Naive thymus-derived CD4-positive, alpha-beta T cell (primary cell): Measurements from ENCODE around the gene CACNG4. TPM values are rescaled to one million over a fixed set of nuclear protein-coding genes. Genes with fewer than 3 reads are reported as not detected.

ENCODE experiments used
- ATAC-seq: fragments of 150-1000 bp; cut with Tn5 transposase; 2 replicates; pipeline ENCODE4 v1.10.0; 2021; ENCODE audit warnings: mild to moderate bottlenecking, moderate library complexity
- CTCF ChIA-PET: fragments of 350-600 bp; sonication (Branson Sonifier 250); formaldehyde crosslinking; loops from one replicate; lab custom pipeline; 2021; ENCODE audit warnings: antibody characterized with exemption; lab: Charles Lee
- POLR2A ChIA-PET: fragments of 350-600 bp; sonication (Branson Sonifier 250); formaldehyde crosslinking; loops from one replicate; lab custom pipeline; 2021; ENCODE audit warnings: antibody characterized with exemption, inconsistent platforms; lab: Charles Lee
- DNase-seq, 9 donors: peaks; one replicate each; pipeline versions ENCODE4 v3.0.0 to v3.0.0-alpha.2; 2020 to 2022; ENCODE audit warnings: mixed read lengths in 1 of 9
- H3K27ac ChIP-seq: one replicate; pipeline ENCODE4 v1.7.0; 2013; ENCODE audit warnings: mild to moderate bottlenecking, low read depth, low read length, moderate library complexity
- H3K27me3 ChIP-seq, 2 donors: one replicate each; pipeline ENCODE4 v1.7.0; 2013; ENCODE audit warnings: low read length in 2 of 2, mild to moderate bottlenecking in 2 of 2, moderate library complexity in 2 of 2; ENCODE audit not compliant: control insufficient read depth in 2 of 2, insufficient read depth in 2 of 2
- H3K36me3 ChIP-seq, 3 experiments: 1 replicate in 2 of 3; 2 replicates in 1 of 3; pipeline ENCODE4 v1.7.0; 2013; ENCODE audit warnings: low read length in 3 of 3, mild to moderate bottlenecking in 3 of 3, moderate library complexity in 1 of 3; ENCODE audit not compliant: insufficient read depth in 3 of 3, control insufficient read depth in 2 of 3
- H3K4me1 ChIP-seq, 2 donors: one replicate each; pipeline ENCODE4 v1.7.0; 2013; ENCODE audit warnings: low read length in 2 of 2, mild to moderate bottlenecking in 2 of 2, moderate library complexity in 1 of 2; ENCODE audit not compliant: control insufficient read depth in 2 of 2, insufficient read depth in 2 of 2
- H3K4me3 ChIP-seq: 2 replicates; pipeline ENCODE4 v1.7.0; 2013; ENCODE audit warnings: mild to moderate bottlenecking, low read length
- H3K9me3 ChIP-seq, 3 experiments: 1 replicate in 2 of 3; 2 replicates in 1 of 3; pipeline ENCODE4 v1.7.0; 2013; ENCODE audit warnings: low read length in 3 of 3; ENCODE audit not compliant: control insufficient read depth in 2 of 3
- H3K27ac Mint-ChIP-seq, 9 donors: one replicate each; pipeline ENCODE4 v1.8.0; 2020 to 2022; ENCODE audit warnings: mixed read lengths in 9 of 9, mild to moderate bottlenecking in 8 of 9, moderate library complexity in 5 of 9, inconsistent platforms in 2 of 9
- H3K27me3 Mint-ChIP-seq, 5 donors: one replicate each; pipeline ENCODE4 v1.8.0; 2021 to 2022; ENCODE audit warnings: mixed read lengths in 5 of 5, mild to moderate bottlenecking in 1 of 5
- H3K36me3 Mint-ChIP-seq, 5 donors: one replicate each; pipeline ENCODE4 v1.8.0; 2020 to 2022; ENCODE audit warnings: mixed read lengths in 5 of 5, mild to moderate bottlenecking in 3 of 5, inconsistent platforms in 1 of 5
- H3K4me1 Mint-ChIP-seq, 7 donors: one replicate each; pipeline ENCODE4 v1.8.0; 2020 to 2022; ENCODE audit warnings: mixed read lengths in 7 of 7, mild to moderate bottlenecking in 3 of 7, inconsistent platforms in 1 of 7
- H3K4me3 Mint-ChIP-seq, 10 donors: one replicate each; pipeline ENCODE4 v1.8.0; 2020 to 2022; ENCODE audit warnings: mild to moderate bottlenecking in 10 of 10, mixed read lengths in 10 of 10, moderate library complexity in 6 of 10, inconsistent platforms in 2 of 10
- H3K9me3 Mint-ChIP-seq, 11 donors: one replicate each; pipeline ENCODE4 v1.8.0; 2020 to 2022; ENCODE audit warnings: mixed read lengths in 11 of 11, mild to moderate bottlenecking in 4 of 11, inconsistent platforms in 1 of 11, moderate library complexity in 1 of 11
- intact Hi-C, 2 donors: fragments of 100-400 bp; cut with micrococcal nuclease; formaldehyde crosslinking; loops; one replicate each; pipeline ENCODE4 v1.15.1; 2023
- polyA plus RNA-seq, 2 donors: library from polyadenylated mRNA; unstranded; fragments of 300-500 nt; fragmentation: Illumina TruSeq; gene quantifications; one replicate each; pipeline ENCODE4 v1.2.3, GENCODE V29; 2021
- total RNA-seq, 6 experiments: library from RNA in 5 of 6; stranded (reverse) in 5 of 6; gene quantifications; 1 replicate in 5 of 6; 2 replicates in 1 of 6; pipeline ENCODE4 v1.2.3 and lab custom pipeline; 2021 to 2026

Gene CACNG4
- total and polyA plus RNA-seq, 7 experiments from 2014 or later, result not detected

DNA sequence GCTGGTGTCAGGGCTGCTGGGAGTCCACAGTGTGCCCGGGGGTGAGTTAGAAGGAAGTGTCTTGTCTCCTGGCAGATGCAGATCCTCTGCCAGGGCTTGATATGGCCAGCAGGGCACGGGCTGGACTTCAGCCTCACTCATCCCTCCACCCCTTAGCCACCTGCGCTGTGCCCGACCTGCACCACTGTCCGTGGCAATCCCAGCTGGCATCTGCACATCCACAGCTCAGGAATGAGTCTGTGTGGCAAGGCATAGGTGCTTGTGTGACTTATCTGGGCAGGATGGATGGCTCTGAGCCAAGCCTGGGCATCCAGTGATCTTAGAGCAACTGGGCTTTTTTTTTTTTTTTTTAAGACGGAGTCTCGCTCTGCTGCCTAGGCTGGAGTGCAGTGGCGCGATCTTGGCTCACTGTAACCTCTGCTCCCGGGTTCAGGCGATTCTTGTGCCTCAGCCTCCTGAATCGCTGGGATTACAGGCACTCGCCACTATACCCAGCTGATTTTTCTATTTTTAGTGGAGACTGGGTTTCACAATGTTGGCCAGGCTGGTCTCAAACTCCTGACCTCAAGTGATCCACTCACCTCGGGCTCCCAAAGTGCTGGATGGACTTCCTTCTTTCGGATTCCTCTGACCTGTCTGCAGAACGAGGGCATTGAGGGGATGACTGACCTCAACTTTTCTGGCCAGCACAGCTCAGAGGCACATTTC is 57.4 kb downstream of the CACNG4 start:
- Histone ChIP-seq H3K9me3 (no peaks in the 10 kb centered on the region), H3K27ac (no peak overlapping the region), H3K4me3 (no peak overlapping the region), H3K36me3 (no peaks in the 10 kb centered on the region), H3K4me1 (no peaks in the 10 kb centered on the region), H3K27me3 (no peaks in the 10 kb centered on the region)
- peaks cover 0 to 2% (median 0%) of the 10 kb centered on the region in 11 donors for H3K9me3 Mint-ChIP-seq
- intact Hi-C loops, result no loop called here
- H3K4me1 Mint-ChIP-seq, result no peaks in the 10 kb centered on the region
- ChIA-PET CTCF (no interaction called here), POLR2A (no interaction called here)
- H3K36me3 Mint-ChIP-seq, result no peaks in the 10 kb centered on the region
- H3K27ac Mint-ChIP-seq, result no peak overlapping the region
- no peak for ATAC-seq
- DNase-seq, result no peak
- peaks cover 0 to 4% (median 0%) of the 10 kb centered on the region in 5 donors for H3K27me3 Mint-ChIP-seq
- no peak overlapping the region for H3K4me3 Mint-ChIP-seq

DNA sequence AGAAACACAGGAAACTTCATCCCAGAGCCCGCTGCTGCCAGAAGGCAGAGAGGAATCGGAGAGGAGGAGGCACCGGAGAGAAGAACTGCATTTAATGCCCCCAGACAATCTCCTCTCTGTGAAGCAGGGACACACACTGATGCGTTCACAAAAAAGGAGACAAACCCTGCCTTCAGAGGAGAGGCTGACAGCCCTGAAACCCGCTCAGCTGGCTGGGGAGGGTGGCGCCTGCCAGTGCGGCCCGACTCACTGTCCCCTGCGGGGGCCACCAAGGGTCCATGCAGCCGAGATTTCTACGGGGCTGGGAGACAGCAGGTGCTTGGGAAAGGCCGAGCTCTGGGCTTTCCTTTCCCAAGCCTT is 57.9 kb downstream of the CACNG4 start:
- Histone ChIP-seq H3K27ac (no peak overlapping the region), H3K36me3 (no peaks in the 10 kb centered on the region), H3K4me1 (no peaks in the 10 kb centered on the region), H3K27me3 (no peaks in the 10 kb centered on the region), H3K4me3 (no peak overlapping the region), H3K9me3 (no peaks in the 10 kb centered on the region)
- ATAC-seq (no peak), DNase-seq (no peak)
- Mint-ChIP-seq H3K4me1 (no peaks in the 10 kb centered on the region), H3K27ac (no peak overlapping the region), H3K9me3 (peaks cover 0 to 2% (median 0%) of the 10 kb centered on the region in 11 donors), H3K36me3 (no peaks in the 10 kb centered on the region), H3K4me3 (no peak overlapping the region), H3K27me3 (peaks cover 0 to 4% (median 0%) of the 10 kb centered on the region in 5 donors)
- ChIA-PET CTCF (no interaction called here), POLR2A (no interaction called here)
- intact Hi-C loops, result no loop called here

DNA sequence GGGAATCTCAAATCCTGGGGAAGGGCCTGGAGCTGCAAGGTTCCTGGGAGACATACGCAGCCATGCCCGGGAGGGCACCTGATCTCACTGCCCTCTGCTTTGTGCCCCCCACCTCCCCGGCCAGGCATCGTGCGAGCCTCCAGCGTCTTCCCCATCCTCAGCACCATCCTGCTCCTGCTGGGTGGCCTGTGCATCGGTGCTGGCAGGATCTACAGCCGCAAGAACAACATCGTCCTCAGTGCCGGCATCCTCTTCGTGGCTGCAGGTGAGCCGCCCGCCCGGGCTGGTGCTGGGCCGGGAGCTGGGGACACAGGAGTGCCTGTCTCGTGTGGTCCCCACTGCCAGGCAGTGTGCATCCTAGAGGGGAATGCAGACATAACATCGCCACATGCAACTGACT is 60.2 kb downstream of the CACNG4 start:
- intact Hi-C loops, result no loop called here
- DNase-seq, result no peak
- Mint-ChIP-seq H3K27me3 (peaks cover 0 to 4% (median 0%) of the 10 kb centered on the region in 5 donors), H3K27ac (no peak overlapping the region), H3K9me3 (peaks cover 0 to 1% (median 0%) of the 10 kb centered on the region in 11 donors), H3K36me3 (no peaks in the 10 kb centered on the region), H3K4me1 (no peaks in the 10 kb centered on the region), H3K4me3 (no peak overlapping the region)
- Histone ChIP-seq H3K27ac (no peak overlapping the region), H3K9me3 (no peaks in the 10 kb centered on the region), H3K4me3 (no peak overlapping the region), H3K36me3 (no peaks in the 10 kb centered on the region), H3K4me1 (no peaks in the 10 kb centered on the region), H3K27me3 (no peaks in the 10 kb centered on the region)
- ATAC-seq, result no peak
- ChIA-PET POLR2A (no interaction called here), CTCF (no interaction called here)

- Mint-ChIP-seq H3K9me3 (no peaks in the 10 kb centered on the region), H3K27me3 (peaks cover 0 to 4% (median 0%) of the 10 kb centered on the region in 5 donors), H3K27ac (no peak overlapping the region), H3K4me3 (no peak overlapping the region), H3K4me1 (no peaks in the 10 kb centered on the region), H3K36me3 (no peaks in the 10 kb centered on the region)
- Histone ChIP-seq H3K9me3 (no peaks in the 10 kb centered on the region), H3K4me1 (no peaks in the 10 kb centered on the region), H3K27me3 (no peaks in the 10 kb centered on the region), H3K4me3 (no peak overlapping the region), H3K36me3 (no peaks in the 10 kb centered on the region), H3K27ac (no peak overlapping the region)
- POLR2A ChIA-PET, result no interaction called here
- no peak for DNase-seq
- intact Hi-C loops, result no loop called here
- CTCF ChIA-PET, result no interaction called here
- ATAC-seq, result no peak
These were observed 60.8 kb downstream of the CACNG4 start for GRCh38 chr17:67025216-67025792.

DNA sequence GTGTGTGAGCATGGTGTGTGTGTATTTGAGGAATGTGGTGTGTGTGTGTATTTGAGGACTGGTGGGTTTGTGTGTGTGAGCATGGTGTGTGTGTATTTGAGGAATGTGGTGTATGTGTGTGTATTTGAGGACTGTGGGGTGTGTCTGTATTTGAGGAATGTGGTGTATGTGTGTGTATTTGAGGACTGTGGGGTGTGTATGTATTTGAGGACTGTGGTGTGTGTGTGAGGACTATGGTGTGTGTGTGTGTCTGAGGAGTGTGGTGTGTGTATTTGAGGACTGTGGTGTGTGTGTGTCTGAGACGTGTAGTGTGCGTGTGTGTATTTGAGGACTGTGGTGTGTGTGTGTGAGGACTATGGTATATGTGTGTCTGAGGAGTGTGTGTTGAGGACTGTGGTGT is 61.8 kb downstream of the CACNG4 start:
- H3K27me3 Mint-ChIP-seq, result peaks cover 0 to 4% (median 0%) of the 10 kb centered on the region in 5 donors
- DNase-seq (no peak), ATAC-seq (no peak)
- ChIA-PET POLR2A (interaction anchor here (0.6 kb wide), 1 partner anchor 784 kb away, joined by 3 read pairs; no protein-coding TSS in a partner anchor), CTCF (no interaction called here)
- no peaks in the 10 kb centered on the region for H3K9me3 Mint-ChIP-seq
- Histone ChIP-seq H3K4me1 (no peaks in the 10 kb centered on the region), H3K36me3 (no peaks in the 10 kb centered on the region), H3K4me3 (no peak overlapping the region), H3K27me3 (no peaks in the 10 kb centered on the region), H3K27ac (no peak overlapping the region), H3K9me3 (no peaks in the 10 kb centered on the region)
- intact Hi-C loops, result no loop called here
- no peak overlapping the region for H3K27ac Mint-ChIP-seq
- H3K4me1 Mint-ChIP-seq, result no peaks in the 10 kb centered on the region
- H3K4me3 Mint-ChIP-seq, result no peak overlapping the region
- no peaks in the 10 kb centered on the region for H3K36me3 Mint-ChIP-seq

DNA sequence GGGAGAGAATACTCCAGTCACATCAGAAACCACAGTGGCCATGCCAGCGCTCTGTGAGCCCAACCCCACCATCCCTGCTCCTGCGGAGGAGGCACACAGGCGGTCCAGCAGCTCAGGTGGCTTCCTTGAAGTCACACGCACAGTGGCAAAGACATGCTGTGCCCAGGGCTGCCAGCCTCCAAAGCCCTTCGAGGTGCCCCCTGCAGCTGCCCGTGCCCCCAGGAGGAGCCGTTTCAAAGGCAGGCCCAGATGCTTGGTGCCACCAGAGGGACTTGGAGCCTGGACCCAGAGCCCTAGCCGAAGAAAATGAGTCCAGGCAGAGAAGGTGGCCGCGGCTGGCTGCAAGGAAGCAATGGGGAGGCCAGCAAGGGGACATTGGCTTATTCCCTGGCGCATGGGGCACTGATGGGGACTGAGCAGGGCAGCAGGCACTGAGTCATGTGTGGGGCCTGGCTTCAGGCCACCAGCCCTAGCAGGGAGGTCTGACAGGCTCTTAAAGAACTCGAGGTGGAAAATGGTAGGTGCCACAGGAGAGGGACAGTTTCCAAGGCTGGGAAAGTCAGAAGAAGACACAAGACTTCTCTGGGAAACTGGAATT is 62.6 kb downstream of the CACNG4 start:
- intact Hi-C loops, result no loop called here
- Histone ChIP-seq H3K4me3 (no peak overlapping the region), H3K4me1 (no peaks in the 10 kb centered on the region), H3K27ac (no peak overlapping the region), H3K36me3 (no peaks in the 10 kb centered on the region), H3K27me3 (no peaks in the 10 kb centered on the region), H3K9me3 (no peaks in the 10 kb centered on the region)
- Mint-ChIP-seq H3K27me3 (peaks cover 0 to 4% (median 0%) of the 10 kb centered on the region in 5 donors), H3K27ac (no peak overlapping the region), H3K36me3 (no peaks in the 10 kb centered on the region), H3K4me3 (no peak overlapping the region), H3K9me3 (no peaks in the 10 kb centered on the region), H3K4me1 (no peaks in the 10 kb centered on the region)
- DNase-seq (no peak), ATAC-seq (no peak)
- ChIA-PET CTCF (no interaction called here), POLR2A (interaction anchor here (0.6 kb wide), 1 partner anchor 785 kb away, joined by 3 read pairs; no protein-coding TSS in a partner anchor)
